HuH-7 (cell line): ENCODE results near the gene SLC17A7.
"Not testable (repeated sequence)": the region's sequence is repeated elsewhere in the genome, so short reads cannot be mapped to it uniquely, and the experiment has no call there.

Experiments
- DNase-seq: peaks from one replicate; pipeline ENCODE4 v3.0.0; 2011; ENCODE audit warnings: low spot score

Gene SLC17A7

DNA sequence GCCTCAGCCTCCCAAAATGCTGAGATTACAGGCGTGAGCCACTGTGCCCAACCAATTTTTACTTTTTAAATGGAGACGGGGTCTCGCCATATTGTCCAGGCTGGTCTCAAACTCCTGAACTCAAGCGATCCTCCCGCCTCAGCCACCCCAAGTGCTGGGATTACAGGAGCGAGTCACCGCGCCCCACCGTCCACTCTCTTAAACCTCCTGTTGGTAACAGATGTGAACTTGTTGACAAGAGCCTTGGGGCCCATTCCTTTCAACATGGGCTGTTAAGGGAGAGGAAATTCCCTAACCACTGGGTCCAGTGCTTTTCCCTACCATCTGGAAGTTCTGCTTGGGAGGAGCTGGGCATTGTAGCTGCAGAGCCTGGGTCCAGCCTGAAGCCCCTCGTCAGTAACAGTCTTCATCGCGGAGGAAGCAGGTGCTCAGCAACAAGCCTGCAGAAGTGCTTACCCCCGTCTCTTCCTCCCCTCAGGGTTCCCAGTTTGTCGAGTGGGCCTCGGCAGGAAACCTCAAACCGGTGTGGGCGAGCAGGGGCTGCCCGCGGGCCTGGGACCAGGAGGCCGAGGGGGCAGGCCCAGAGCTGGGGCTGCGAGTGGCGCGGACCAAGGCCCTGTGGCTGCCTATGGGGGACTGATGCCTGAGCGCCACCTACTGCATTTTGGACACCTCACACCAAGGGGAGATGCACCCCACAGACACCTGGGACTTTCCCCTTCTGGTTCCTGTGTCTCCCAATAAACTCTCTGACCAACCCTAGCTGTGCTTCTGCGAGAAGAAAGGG, 28.7 kb upstream of the SLC17A7 start:
- no peak for DNase-seq

DNA sequence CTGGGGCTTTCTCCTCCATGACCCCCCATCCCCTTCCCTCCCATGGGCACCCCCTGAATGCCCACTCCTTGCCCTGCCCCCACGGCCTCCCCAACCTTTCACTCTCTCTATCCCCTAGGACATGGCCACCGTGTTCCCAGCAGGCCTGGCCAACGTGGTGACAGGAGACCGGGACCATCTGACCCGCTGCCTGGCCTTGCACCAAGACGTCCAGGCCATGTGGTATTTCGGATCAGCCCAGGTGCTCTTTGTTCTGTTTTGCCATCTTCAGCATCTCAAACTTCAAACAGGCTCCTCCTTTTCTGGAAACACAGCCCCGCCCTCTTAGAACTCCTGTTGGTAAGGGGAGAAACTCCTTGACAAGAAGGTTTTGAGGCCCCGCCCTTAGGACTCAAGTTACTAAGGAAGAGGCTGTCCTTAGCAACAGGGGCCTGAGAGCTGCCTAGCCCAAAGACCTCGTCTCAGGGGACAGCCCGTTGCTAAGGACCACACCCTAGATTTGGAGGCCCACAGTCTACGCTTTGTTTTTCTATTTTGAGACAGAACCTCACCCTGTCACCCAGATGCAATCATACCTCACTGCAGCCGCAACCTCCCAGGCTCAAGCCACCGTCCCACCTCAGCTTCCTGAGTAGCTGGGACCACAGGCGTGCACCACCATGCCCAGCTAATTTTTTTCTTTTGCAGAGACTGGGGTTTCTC, 27.6 kb upstream of the SLC17A7 start:
- no peak for DNase-seq

DNA sequence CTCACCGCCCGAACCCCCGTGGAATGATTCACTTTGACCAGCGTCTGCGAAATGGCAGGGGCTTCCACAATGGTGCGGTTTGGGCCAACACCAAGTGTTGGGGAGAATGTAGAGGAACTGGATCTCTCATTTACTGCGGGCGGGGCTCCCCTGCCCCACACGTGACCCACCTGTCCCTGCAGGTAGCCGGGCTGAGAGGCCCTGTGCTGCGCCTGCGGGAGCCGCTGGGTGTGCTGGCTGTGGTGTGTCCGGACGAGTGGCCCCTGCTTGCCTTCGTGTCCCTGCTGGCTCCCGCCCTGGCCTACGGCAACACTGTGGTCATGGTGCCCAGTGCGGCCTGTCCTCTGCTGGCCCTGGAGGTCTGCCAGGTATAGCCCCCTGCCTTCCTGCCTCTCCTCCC, 26.9 kb upstream of the SLC17A7 start:
- DNase-seq: no peak

- DNase-seq: no peak
These were observed 24.0 kb upstream of the SLC17A7 start for GRCh38 chr19:49465371-49465770.

DNA sequence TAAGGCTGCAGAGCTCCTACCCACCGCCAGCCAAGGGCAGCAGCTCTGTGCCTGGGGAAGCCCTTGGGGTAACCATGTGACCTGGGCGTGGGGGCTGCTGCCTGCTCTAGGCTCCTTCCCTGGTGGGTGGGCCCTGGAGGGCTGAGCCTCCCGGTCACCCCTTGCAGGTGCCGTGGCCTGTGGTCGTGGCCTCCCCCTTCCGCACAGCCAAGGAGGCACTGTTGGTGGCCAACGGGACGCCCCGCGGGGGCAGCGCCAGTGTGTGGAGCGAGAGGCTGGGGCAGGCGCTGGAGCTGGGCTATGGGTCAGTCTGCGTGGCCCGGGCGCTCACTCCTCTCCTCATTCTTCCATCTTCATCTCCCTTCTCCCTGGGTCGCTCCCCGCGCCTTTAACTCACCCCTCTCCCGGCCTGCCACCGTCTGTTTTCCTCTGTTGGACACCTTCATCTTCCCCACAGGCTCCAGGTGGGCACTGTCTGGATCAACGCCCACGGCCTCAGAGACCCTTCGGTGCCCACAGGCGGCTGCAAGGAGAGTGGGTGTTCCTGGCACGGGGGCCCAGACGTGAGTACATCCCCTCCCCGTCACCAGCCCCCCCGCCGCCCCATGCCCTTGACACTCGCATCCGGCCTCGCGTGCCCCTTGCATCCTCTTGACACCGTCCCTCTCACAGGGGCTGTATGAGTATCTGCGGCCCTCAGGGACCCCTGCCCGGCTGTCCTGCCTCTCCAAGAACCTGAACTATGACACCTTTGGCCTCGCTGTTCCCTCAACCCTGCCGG, 22.8 kb upstream of the SLC17A7 start:
- no peak for DNase-seq

DNA sequence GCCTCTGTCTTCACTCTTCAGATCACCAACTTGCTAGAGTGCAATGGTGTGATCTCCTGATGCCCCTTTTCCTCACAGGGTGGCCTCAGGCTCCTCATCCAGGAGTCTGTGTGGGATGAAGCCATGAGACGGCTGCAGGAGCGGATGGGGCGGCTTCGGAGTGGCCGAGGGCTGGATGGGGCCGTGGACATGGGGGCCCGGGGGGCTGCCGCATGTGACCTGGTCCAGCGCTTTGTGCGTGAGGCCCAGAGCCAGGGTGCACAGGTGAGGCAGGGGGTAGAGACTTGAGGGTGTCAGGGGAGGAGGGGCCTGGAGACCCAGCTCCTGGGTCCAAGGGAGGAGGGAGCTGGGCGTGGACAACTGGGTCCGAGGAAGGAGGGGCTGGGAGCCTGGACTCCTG, 21.2 kb upstream of the SLC17A7 start:
- no peak for DNase-seq

DNA sequence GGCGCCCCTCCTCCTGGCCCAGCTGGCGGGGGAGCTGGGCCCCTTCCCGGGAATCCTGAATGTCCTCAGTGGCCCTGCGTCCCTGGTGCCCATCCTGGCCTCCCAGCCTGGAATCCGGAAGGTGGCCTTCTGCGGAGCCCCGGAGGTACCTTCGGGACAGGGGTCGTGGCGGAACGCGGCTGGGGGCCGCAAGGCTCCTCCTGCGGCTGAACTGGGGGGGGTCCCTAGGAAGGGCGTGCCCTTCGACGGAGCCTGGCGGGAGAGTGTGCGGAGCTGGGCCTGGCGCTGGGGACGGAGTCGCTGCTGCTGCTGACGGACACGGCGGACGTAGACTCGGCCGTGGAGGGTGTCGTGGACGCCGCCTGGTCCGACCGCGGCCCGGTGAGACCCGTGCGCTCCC, 20.3 kb upstream of the SLC17A7 start:
- DNase-seq: no peak

DNA sequence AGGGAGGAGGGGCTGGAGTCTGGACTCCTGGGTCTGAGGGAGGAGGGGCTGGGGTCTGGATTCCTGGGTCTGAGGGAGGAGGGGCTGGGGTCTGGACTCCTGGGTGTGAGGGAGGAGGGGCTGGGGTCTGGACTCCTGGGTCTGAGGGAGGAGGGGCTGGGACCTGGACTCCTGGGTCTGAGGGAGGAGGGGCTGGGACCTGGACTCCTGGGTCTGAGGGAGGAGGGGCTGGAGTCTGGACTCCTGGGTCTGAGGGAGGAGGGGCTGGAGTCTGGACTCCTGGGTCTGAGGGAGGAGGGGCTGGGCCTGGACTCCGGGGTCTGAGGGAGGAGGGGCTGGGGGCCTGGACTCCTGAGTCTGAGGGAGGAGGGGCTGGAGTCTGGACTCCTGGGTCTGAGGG, 19.8 kb upstream of the SLC17A7 start:
- DNase-seq: not testable (repeated sequence)

DNA sequence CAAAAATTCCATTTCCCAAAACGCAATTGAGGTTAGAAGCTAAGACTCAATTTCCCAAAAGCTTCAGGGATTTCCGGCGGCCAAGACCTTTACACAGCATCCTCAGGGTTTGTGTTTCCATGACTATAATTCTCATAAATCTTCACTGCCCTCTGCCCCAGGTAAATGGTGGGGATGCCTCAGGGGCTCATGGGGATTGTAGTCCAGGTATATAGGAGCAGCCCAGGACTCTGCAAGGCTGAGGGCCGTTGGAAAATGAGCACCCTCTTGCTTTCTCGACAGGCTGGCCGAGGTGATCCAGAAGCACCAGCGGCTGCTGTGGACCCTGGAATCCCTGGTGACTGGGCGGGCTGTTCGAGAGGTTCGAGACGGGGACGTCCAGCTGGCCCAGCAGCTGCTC, 18.1 kb upstream of the SLC17A7 start:
- DNase-seq: no peak

DNA sequence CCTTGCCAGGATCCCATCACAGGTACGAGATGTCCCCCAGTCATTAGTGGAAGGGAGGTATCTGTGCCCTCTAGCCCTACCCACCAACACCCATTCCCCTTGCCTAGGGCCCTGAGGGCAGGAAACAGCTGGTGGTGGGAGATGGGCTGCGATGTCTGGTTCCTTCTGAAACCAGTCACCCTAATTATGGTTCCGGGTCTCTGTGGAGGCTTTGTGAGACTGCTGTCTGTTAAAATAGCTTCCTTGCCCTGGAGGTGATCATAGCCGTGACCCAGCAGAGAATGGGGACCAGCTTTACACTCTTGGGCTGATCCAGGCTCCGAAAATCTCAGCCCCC, 17.2 kb upstream of the SLC17A7 start:
- DNase-seq: no peak

DNA sequence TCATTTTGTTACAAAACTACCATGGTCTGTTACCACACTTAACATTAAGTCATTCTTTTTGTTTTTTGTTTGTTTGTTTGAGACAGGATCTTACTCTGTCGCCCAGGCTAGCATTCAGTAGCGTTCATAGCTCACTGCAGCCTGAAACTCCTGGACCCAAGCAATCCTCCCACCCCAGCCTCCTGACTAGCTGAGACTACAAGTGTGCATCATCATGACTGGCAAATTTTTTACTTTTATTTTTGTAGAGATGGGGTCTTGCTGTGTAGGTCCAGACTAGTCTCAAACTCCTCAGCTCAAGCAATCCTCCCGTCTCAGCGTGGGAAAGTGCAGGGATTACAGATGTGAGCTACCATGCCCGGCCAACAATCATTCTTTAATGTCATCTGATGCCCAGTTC, 15.0 kb upstream of the SLC17A7 start:
- no peak for DNase-seq

DNA sequence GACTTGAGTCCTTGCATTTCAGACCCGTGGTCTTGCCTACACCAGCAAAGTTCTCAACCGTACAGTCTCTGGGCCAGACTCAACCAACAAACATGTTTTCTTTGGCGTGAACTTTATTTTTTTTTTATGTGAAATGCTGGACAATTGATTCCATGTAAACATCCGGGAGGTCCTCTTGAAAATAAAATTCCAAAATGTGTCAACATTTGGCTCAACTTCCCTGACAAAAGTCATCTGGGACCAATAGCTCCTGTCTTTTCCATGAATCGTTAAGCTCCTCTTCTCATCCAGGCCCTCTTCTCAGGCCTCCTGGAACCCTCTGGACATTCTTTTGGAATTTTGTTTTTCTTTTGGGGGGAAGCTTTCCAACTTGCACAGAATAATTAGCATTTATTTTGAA, 14.4 kb upstream of the SLC17A7 start:
- DNase-seq: no peak

DNA sequence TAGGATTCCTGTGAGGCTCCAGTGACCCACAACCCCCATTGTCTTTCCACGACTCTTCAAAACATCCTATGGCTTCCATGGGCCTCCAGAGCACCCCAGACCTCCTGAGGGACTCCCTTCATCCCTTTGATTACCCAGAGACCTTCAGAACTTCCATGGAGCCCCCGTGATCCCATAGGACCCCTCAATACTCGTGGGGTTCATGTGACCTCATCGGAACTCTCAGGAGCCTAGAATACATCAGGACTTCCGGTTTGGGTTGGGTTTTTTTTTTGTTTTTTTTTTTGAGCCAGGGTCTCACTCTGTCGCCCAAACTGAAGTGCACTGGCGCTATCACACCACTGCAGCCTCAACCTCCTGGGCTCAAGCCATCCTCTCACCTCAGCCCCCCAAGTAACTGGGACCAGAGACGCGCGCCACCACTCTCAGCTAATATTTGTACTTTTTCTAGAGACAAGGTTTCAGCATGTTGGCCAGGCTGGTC, 12.5 kb upstream of the SLC17A7 start:
- no peak for DNase-seq

DNA sequence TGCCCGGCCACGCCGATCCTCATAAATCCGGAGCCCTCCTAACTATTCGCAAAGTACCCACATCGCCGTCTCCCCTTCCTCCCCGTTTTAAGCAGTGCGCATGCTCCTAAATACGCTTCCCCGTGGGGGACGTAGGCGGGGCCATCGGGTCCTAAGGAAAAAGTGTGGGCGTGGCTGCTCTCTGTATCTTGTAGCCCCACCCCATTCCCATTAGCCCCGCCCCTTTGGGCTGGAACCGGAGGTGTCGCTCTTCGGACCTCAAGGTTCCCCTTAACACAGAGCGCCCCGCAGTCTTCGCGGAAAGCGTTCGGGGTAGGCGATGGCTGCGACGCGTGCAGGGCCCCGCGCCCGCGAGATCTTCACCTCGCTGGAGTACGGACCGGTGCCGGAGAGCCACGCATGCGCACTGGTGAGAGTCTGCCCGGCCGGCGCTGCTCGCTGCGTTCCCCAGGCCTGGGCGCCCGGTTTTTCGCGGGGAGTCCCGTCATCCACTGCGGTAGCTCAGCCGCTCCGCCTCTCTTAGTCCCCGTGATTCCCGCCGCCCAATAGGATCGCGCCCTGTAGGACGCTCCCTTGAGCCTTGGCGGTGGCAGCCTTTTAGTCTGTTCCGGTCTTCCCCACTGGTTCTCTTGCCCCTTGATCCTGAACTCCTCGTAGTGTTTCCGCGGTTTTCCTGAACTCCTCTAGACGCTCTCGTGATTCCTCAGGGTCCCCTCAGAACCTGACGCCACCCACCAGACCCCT, 11.9 kb upstream of the SLC17A7 start, which contains the start of gene ALDH16A1:
ALDH16A1 (plus strand) TSS at position 213 of the 744 bp plus-strand sequence; CDS start at position 320, 107 bp downstream.
- peak; percentile 94 for DNase-seq

DNA sequence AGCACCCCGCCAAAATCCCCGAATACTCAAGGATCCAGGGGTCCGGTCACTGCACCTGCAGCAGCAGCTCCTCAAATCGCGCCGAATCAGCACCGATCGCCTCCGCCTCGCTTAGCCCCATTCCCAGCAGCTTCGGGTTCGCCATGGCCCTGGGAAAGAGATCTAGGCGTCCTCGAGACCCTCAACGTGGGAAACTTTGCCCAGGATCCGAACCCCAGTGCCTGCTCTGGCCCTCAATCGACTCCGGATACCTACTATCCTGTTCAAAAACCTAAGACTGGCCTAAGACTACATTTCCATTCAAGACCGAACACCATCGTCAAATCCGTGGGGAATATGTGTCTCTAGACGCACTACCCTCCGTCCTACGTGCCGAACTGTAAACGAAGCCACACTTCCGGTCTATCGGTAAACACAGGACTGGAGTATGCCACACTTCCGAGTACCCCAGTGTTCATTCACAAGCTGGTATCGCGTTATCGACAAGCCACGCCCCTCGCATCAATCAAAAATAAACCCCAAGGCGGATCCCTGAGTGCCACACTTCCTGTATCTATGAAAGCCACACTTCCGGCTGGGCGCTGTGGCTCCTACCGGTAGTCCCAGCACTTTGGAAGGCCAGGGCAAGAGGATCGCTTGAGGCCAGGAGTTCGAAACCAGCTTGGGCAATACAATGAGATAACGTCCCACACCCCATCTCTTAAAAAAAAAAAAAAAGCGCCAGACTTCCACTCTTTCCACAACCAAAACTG, 10.3 kb upstream of the SLC17A7 start, which contains the start of gene PIH1D1:
PIH1D1 (minus strand) TSS at position 385 of the 752 bp plus-strand sequence; CDS start at position 145, 240 bp downstream.
- DNase-seq: peak; percentile 88

GRCh38 chr19:49450405-49450804, 9.1 kb upstream of the SLC17A7 start:
- no peak for DNase-seq

- no peak for DNase-seq
These were observed 7.1 kb upstream of the SLC17A7 start for GRCh38 chr19:49448432-49448786.

GRCh38 chr19:49447485-49448431, 6.4 kb upstream of the SLC17A7 start:
- no peak for DNase-seq

DNA sequence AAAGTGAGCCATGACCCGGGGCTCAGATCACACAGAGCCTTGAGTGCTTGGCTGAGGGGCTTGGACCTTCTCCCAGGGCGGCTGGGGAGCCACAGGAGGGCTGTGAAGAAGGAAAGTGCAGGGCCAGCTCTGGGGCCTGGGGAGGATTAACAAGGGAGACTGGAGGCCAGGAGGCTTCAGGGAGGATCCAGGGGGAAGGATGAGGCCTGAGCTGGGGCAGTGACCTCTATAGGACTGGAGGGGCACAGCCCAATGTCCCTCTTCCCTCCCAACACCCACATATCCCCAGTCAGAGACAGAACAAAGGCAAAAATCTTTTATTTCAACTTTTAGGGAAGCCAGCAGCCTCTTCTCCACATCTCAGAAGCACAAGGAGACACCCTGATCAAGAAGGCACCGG, 4.7 kb upstream of the SLC17A7 start:
- DNase-seq: no peak

GRCh38 chr19:49444100-49444700, 2.9 kb upstream of the SLC17A7 start:
- DNase-seq: not testable (repeated sequence)
